ENCODE data around the gene MMP17.
"Not testable (repeated sequence)": the region's sequence is repeated elsewhere in the genome, so short reads cannot be mapped to it uniquely, and the experiment has no call there.

MMP17 gene

GRCh38 chr12:131808744-131809371, 19.3 kb upstream of the MMP17 start:
- Histone ChIP-seq H3K27ac (no peak overlapping the region), H3K4me3 (no peak overlapping the region)
- TF ChIP-seq CTCF (IDR thresholded peaks at IDR 0.05) = no peak
- DNase-seq (ENCODE audit: low spot score) = no peak

GRCh38 chr12:131809476-131810254, 18.5 kb upstream of the MMP17 start:
- not testable (repeated sequence) for DNase-seq (ENCODE audit: low spot score); H3K27ac ChIP-seq; H3K4me3 ChIP-seq

- no peak overlapping the region for H3K27ac ChIP-seq
- TF ChIP-seq CTCF (IDR thresholded peaks at IDR 0.05) = no peak
- no peak for DNase-seq (ENCODE audit: low spot score)
- H3K4me3 ChIP-seq = no peak overlapping the region
Observed at GRCh38 chr12:131810726-131811125, 17.5 kb upstream of the MMP17 start.

GRCh38 chr12:131815131-131815530, 13.1 kb upstream of the MMP17 start:
- H3K4me3 ChIP-seq = no peak overlapping the region
- DNase-seq (ENCODE audit: low spot score) = no peak
- TF ChIP-seq CTCF (IDR thresholded peaks at IDR 0.05) = no peak
- H3K27ac ChIP-seq = no peak overlapping the region

GRCh38 chr12:131816495-131816894, 11.7 kb upstream of the MMP17 start:
- Histone ChIP-seq H3K27ac (no peak overlapping the region), H3K4me3 (no peak overlapping the region)
- TF ChIP-seq CTCF (IDR thresholded peaks at IDR 0.05) = no peak
- DNase-seq (ENCODE audit: low spot score) = no peak

GRCh38 chr12:131817241-131817640, 11.0 kb upstream of the MMP17 start:
- H3K4me3 ChIP-seq = no peak overlapping the region
- H3K27ac ChIP-seq = no peak overlapping the region
- DNase-seq (ENCODE audit: low spot score) = no peak
- no peak for TF ChIP-seq CTCF (IDR thresholded peaks at IDR 0.05)

- TF ChIP-seq CTCF (IDR thresholded peaks at IDR 0.05) = no peak
- Histone ChIP-seq H3K27ac (no peak overlapping the region), H3K4me3 (no peak overlapping the region)
- DNase-seq (ENCODE audit: low spot score) = no peak
Observed at GRCh38 chr12:131818821-131819585, 9.2 kb upstream of the MMP17 start.

Measured in coronary artery (tissue), 2 donors.